Colon (tissue), 2 donors: ENCODE measurements around the gene MEG3.

ENCODE experiments used
- FAIRE-seq: peaks from 2 replicates; lab custom pipeline; 2012; peaks lifted over from hg19 to GRCh38; lab: Jason Lieb, UNC
- donor health status: control.
- donor health status: control.

Gene MEG3

GRCh38 chr14:100865682-100866591, 40.0 kb downstream of the MEG3 start:
- no peak for FAIRE-seq

- no peak for FAIRE-seq
Measured at GRCh38 chr14:100866666-100867630, 41.0 kb downstream of the MEG3 start.

GRCh38 chr14:100867631-100868315, 41.9 kb downstream of the MEG3 start:
- FAIRE-seq: no peak

- FAIRE-seq: no peak
Measured at GRCh38 chr14:100868621-100869370, 42.9 kb downstream of the MEG3 start.

- no peak for FAIRE-seq
Measured at GRCh38 chr14:100871234-100872186, 45.6 kb downstream of the MEG3 start.

- FAIRE-seq: no peak
Measured at GRCh38 chr14:100872259-100873095, 46.6 kb downstream of the MEG3 start.

- no peak for FAIRE-seq
Measured at GRCh38 chr14:100873096-100873482, 47.2 kb downstream of the MEG3 start.

GRCh38 chr14:100874051-100874410, 48.1 kb downstream of the MEG3 start:
- FAIRE-seq: no peak

- FAIRE-seq: no peak
Measured at GRCh38 chr14:100874411-100875091, 48.6 kb downstream of the MEG3 start.

GRCh38 chr14:100875126-100875525, 49.2 kb downstream of the MEG3 start:
- FAIRE-seq: no peak

GRCh38 chr14:100875861-100876590, 50.1 kb downstream of the MEG3 start:
- no peak for FAIRE-seq

- FAIRE-seq: no peak
Measured at GRCh38 chr14:100878271-100879146, 52.6 kb downstream of the MEG3 start.

GRCh38 chr14:100879194-100879593, 53.3 kb downstream of the MEG3 start:
- no peak for FAIRE-seq

- FAIRE-seq: no peak
Measured at GRCh38 chr14:100879782-100880181, 53.9 kb downstream of the MEG3 start.

GRCh38 chr14:100880271-100881101, 54.6 kb downstream of the MEG3 start:
- FAIRE-seq: no peak
